HEK293 (cell line): ENCODE measurements around the gene ODR4.

Experiments used
- GFI1B ChIP-seq: fragments of 450-650 bp; formaldehyde crosslinking; IDR thresholded peaks from 2 replicates; pipeline ENCODE4 v1.5.1; 2016; ENCODE audit warnings: missing biosample characterization, missing genetic modification characterization
- HOXA7 ChIP-seq: sonication (generic); formaldehyde crosslinking; IDR thresholded peaks from 2 replicates; pipeline ENCODE4 v1.8.1; 2022; ENCODE audit warnings: missing genetic modification reagents, borderline replicate concordance
- SP2 ChIP-seq: fragments of 450-650 bp; formaldehyde crosslinking; IDR thresholded peaks from 2 replicates; pipeline ENCODE4 v1.5.1; 2016; ENCODE audit warnings: missing biosample characterization, missing genetic modification characterization
- ZBTB7A ChIP-seq: fragments of 450-650 bp; formaldehyde crosslinking; IDR thresholded peaks from 2 replicates; pipeline ENCODE4 v1.5.1; 2016; ENCODE audit warnings: low read depth, missing biosample characterization, missing genetic modification characterization
- ZNF324 ChIP-seq: fragments of 450-650 bp; formaldehyde crosslinking; IDR thresholded peaks from 2 replicates; pipeline ENCODE4 v1.5.1; 2016; ENCODE audit warnings: missing biosample characterization, missing genetic modification characterization
- ZNF350 ChIP-seq: fragments of 450-650 bp; formaldehyde crosslinking; IDR thresholded peaks from 2 replicates; pipeline ENCODE4 v1.5.0; 2017; ENCODE audit warnings: missing biosample characterization, mild to moderate bottlenecking, missing genetic modification characterization
- ZNF549 ChIP-seq: fragments of 450-650 bp; IDR thresholded peaks from 2 replicates; pipeline ENCODE4 v1.5.1; 2018; ENCODE audit warnings: missing biosample characterization, missing genetic modification characterization, mild to moderate bottlenecking, inconsistent platforms, moderate library complexity
- ZNF571 ChIP-seq: fragments of 450-650 bp; formaldehyde crosslinking; IDR thresholded peaks from 2 replicates; pipeline ENCODE4 v1.5.0; 2017; ENCODE audit warnings: missing biosample characterization, missing genetic modification characterization
- TF ChIP-seq, protein P1 (sequence below): fragments of 450-650 bp; formaldehyde crosslinking; IDR thresholded peaks from 2 replicates; pipeline ENCODE4 v1.5.1; 2016; ENCODE audit warnings: missing biosample characterization, missing genetic modification characterization
- TF ChIP-seq, protein P2 (sequence below): fragments of 450-650 bp; formaldehyde crosslinking; optimal IDR thresholded peaks from 2 replicates; pipeline ENCODE3; 2016; ENCODE audit warnings: missing biosample characterization, mild to moderate bottlenecking, missing genetic modification characterization
- TF ChIP-seq, protein P3 (sequence below): fragments of 450-650 bp; formaldehyde crosslinking; IDR thresholded peaks from 2 replicates; pipeline ENCODE4 v1.5.1; 2016; ENCODE audit warnings: missing biosample characterization, missing genetic modification characterization

- TF ChIP-seq, protein P1, sequence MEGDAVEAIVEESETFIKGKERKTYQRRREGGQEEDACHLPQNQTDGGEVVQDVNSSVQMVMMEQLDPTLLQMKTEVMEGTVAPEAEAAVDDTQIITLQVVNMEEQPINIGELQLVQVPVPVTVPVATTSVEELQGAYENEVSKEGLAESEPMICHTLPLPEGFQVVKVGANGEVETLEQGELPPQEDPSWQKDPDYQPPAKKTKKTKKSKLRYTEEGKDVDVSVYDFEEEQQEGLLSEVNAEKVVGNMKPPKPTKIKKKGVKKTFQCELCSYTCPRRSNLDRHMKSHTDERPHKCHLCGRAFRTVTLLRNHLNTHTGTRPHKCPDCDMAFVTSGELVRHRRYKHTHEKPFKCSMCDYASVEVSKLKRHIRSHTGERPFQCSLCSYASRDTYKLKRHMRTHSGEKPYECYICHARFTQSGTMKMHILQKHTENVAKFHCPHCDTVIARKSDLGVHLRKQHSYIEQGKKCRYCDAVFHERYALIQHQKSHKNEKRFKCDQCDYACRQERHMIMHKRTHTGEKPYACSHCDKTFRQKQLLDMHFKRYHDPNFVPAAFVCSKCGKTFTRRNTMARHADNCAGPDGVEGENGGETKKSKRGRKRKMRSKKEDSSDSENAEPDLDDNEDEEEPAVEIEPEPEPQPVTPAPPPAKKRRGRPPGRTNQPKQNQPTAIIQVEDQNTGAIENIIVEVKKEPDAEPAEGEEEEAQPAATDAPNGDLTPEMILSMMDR (tag by site-specific recombination): no peak
- TF ChIP-seq, protein P2, sequence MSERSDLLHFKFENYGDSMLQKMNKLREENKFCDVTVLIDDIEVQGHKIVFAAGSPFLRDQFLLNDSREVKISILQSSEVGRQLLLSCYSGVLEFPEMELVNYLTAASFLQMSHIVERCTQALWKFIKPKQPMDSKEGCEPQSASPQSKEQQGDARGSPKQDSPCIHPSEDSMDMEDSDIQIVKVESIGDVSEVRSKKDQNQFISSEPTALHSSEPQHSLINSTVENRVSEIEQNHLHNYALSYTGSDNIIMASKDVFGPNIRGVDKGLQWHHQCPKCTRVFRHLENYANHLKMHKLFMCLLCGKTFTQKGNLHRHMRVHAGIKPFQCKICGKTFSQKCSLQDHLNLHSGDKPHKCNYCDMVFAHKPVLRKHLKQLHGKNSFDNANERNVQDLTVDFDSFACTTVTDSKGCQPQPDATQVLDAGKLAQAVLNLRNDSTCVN (tag by site-specific recombination): no peak
- TF ChIP-seq ZNF571 (tag by site-specific recombination) (no peak), SP2 (tag by site-specific recombination) (no peak), GFI1B (tag by site-specific recombination) (no peak), ZNF350 (tag by site-specific recombination) (no peak), ZBTB7A (tag by site-specific recombination) (no peak), HOXA7 (CRISPR knock-in tag) (no peak), ZNF549 (tag by site-specific recombination) (no peak), ZNF324 (no peak)
- TF ChIP-seq, protein P3, sequence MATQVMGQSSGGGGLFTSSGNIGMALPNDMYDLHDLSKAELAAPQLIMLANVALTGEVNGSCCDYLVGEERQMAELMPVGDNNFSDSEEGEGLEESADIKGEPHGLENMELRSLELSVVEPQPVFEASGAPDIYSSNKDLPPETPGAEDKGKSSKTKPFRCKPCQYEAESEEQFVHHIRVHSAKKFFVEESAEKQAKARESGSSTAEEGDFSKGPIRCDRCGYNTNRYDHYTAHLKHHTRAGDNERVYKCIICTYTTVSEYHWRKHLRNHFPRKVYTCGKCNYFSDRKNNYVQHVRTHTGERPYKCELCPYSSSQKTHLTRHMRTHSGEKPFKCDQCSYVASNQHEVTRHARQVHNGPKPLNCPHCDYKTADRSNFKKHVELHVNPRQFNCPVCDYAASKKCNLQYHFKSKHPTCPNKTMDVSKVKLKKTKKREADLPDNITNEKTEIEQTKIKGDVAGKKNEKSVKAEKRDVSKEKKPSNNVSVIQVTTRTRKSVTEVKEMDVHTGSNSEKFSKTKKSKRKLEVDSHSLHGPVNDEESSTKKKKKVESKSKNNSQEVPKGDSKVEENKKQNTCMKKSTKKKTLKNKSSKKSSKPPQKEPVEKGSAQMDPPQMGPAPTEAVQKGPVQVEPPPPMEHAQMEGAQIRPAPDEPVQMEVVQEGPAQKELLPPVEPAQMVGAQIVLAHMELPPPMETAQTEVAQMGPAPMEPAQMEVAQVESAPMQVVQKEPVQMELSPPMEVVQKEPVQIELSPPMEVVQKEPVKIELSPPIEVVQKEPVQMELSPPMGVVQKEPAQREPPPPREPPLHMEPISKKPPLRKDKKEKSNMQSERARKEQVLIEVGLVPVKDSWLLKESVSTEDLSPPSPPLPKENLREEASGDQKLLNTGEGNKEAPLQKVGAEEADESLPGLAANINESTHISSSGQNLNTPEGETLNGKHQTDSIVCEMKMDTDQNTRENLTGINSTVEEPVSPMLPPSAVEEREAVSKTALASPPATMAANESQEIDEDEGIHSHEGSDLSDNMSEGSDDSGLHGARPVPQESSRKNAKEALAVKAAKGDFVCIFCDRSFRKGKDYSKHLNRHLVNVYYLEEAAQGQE (tag by site-specific recombination): no peak
Observed at GRCh38 chr1:186420311-186420710, 44.7 kb downstream of the ODR4 start.
